NCI-H2107 (cell line): ENCODE results near the gene KAT8.
A peak's percentile ranks its signal among the peaks of the same experiment; 100 is the strongest.

Experiments
- DNase-seq: peaks from one replicate; lab custom pipeline; 2025; lab: John Stamatoyannopoulos, UW

The KAT8 gene

GRCh38 chr16:31117384-31118222, at the start of gene KAT8:
KAT8 (plus strand) TSS chr16:31117664; CDS start chr16:31117682, 18 bp downstream.
- peak; percentile 95 for DNase-seq

- no peak for DNase-seq
These were observed 45.6 kb upstream of the KAT8 start for GRCh38 chr16:31071861-31072260.

GRCh38 chr16:31072540-31073141, 44.8 kb upstream of the KAT8 start:
- no peak for DNase-seq

DNA sequence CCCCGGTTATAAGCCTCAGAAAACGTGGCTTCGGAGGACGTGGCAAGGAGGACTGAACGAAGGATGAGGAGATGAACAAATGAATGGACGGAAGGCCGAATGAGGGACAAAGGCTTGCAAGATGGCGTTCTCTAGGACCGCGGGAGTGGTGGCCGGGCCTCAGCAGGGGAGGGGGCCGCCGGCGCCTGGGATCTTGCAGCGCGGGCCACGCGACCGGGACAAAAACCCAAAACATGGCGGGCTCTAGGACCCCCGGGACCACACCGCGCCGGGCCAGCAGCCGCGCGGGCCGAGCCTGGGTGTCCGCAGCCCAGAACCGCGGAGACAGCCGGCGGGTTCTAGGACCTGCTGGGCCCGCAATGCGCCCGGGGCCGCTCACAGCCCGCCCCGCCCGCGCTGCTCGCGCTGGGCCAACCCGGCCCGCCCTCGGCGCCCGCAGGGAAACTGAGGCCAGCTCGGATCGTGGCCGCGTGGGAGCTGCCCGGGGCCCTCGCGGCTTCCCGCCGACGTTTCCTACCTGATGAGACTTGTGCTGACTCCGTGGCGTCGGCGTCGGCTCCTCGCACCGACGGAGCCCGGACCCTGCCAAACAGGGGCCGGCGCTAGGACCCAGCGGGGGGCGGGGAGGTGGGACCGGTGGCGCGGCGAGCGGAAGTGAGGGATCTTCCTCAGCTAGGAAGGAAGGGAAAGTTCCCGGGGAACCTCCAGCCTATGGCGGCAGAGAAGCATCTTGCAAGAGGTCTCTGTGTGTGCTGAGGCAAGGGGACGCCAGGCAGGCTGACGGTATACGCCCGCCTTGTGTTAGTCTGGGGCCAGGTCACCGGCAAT, 44.1 kb upstream of the KAT8 start:
- DNase-seq: peak; percentile 83

- DNase-seq: peak; percentile 97
These were observed 43.3 kb upstream of the KAT8 start, which contains the start of the genes ZNF646 and ZNF668 for GRCh38 chr16:31073970-31074813. ZNF646 (plus strand) TSS chr16:31074422; CDS start chr16:31076325, 1,903 bp downstream. ZNF668 (minus strand) TSS chr16:31074240; CDS start chr16:31064459, 9,781 bp downstream.

DNA sequence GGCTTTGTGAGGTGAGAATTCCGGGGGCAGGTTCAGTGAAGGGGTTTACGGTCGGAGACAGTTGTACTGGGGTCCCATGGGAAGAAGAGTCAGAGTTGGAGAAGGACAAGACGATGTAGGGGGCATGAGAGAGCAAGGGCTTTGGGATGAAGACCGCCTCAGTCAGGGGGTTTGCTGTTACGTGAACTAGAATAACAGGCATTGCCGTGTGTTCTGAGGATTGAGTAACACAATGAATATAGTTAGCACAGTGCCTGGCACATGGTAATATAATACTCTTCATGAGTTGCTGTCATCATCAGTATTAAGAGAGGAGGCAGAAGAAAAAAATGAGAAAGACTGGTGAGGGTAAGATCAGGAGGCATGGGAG, 42.7 kb upstream of the KAT8 start:
- no peak for DNase-seq

- DNase-seq: no peak
These were observed 41.1 kb upstream of the KAT8 start for GRCh38 chr16:31076319-31076718.

DNA sequence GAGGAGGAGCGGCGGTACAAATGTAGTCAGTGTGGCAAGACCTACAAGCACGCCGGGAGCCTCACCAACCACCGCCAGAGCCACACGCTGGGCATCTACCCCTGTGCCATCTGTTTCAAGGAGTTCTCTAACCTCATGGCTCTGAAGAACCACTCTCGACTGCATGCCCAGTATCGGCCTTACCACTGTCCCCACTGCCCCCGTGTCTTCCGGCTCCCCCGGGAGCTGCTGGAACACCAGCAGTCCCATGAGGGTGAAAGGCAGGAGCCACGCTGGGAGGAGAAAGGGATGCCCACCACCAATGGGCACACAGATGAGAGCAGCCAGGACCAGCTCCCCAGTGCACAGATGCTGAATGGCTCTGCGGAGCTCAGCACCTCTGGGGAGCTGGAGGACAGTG, 40.4 kb upstream of the KAT8 start:
- no peak for DNase-seq

GRCh38 chr16:31077592-31078396, 39.7 kb upstream of the KAT8 start:
- no peak for DNase-seq

- DNase-seq: no peak
These were observed 38.7 kb upstream of the KAT8 start for GRCh38 chr16:31078597-31079341.

GRCh38 chr16:31079342-31079944, 38.0 kb upstream of the KAT8 start:
- DNase-seq: no peak

DNA sequence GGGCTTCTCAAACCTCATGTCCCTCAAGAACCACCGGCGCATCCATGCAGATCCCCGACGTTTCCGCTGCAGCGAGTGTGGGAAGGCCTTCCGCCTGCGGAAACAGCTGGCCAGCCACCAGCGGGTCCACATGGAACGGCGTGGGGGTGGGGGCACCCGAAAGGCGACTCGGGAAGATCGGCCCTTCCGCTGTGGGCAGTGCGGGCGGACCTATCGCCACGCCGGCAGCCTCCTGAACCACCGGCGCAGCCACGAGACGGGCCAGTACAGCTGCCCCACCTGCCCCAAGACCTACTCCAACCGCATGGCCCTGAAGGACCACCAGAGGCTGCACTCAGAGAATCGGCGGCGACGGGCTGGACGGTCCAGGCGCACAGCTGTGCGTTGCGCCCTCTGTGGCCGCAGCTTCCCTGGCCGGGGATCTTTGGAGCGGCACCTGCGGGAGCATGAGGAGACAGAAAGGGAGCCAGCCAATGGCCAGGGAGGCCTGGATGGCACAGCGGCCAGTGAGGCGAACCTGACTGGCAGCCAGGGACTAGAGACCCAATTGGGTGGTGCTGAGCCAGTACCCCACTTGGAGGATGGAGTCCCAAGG, 37.3 kb upstream of the KAT8 start:
- no peak for DNase-seq

DNA sequence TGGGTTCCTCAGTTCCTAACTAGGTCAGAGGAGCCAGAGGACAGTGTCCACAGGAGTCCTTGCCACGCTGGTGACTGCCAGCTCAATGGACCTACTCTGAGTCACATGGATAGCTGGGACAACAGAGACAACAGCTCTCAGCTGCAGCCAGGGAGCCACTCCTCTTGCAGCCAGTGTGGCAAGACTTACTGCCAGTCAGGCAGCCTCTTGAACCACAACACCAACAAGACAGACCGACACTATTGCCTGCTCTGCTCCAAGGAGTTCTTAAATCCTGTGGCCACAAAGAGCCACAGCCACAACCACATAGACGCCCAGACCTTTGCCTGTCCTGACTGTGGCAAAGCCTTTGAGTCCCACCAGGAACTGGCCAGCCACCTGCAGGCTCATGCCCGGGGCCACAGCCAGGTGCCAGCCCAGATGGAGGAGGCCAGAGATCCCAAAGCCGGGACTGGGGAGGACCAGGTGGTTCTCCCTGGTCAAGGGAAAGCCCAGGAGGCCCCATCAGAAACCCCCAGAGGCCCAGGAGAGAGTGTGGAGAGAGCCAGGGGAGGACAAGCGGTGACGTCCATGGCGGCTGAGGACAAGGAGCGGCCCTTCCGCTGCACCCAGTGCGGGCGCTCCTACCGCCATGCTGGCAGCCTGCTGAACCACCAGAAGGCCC, 36.6 kb upstream of the KAT8 start:
- DNase-seq: no peak

DNA sequence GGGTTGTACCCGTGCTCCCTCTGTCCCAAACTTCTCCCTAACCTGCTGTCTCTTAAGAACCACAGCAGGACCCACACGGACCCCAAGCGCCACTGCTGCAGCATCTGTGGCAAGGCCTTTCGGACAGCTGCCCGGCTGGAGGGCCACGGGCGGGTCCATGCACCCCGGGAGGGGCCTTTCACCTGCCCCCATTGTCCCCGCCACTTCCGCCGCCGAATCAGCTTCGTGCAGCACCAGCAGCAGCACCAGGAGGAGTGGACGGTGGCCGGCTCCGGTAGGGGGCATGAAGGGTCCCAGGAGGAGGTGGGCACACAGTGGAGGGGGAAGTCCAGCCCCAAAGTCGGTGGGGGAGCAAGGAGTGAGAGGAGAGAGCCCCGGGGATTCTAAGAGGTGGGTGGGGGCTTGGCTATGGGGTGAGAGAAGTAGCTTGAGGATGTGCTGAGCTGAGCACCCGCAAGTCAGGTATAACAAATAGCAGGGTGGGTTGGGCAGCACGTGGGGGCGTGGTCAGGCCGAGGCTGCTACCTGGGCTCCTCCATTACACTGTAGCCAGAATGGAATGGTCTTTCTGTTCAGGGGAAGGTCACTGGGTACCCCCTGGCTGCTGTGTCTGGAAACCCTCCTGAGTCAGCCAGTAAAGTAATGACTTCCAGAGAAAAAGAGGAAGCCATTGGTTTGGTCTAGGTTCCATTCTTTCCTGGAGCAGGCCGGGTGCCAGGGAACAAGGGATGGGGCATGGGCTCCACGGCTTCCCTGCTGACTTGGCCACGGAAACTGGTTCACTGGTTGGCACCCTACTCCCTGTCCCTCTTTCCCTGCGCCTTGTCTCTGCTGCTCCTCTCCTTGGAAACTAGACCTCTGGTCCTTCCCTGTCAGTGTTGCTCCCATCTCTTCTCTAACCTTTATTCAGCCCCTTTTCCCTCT, 35.8 kb upstream of the KAT8 start:
- no peak for DNase-seq

DNA sequence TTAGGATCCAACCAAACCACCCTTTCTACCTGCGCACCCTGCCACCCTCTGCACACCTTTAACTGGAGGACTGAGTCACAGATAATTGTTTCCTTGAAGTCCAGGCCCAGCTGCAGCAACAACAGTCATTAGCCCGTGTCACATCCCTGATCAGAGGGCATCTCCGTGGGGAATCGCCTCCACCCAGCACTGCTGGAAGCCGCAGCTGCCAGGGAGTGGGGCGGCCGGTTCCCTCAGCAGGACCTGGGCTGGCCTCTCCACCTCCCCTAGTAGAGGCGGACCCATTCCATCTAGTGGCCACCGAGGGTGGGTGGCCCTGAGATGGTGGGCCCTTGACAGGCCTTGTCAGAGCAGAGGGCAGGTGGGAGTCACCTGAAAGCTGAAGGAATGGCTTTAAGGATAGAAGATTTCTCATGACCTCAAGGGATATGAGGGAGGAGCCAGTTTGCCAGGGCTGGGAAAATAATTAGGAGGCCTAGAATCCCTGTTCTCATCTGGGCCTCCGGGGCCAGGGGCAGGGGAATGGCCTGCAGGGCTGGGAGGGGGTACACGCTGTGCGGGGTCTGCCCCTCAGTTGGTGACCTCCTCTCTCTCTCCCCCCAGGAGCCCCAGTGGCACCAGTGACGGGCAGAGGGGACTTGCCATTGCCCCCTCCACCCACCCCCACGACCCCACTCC, 35.0 kb upstream of the KAT8 start:
- no peak for DNase-seq

GRCh38 chr16:31083081-31083480, 34.4 kb upstream of the KAT8 start:
- DNase-seq: no peak

GRCh38 chr16:31083556-31083955, 33.9 kb upstream of the KAT8 start:
- DNase-seq: no peak
